ENCODE measurements around the gene EXOC4. TPM values are rescaled to one million over a fixed set of nuclear protein-coding genes. Genes with fewer than 3 reads are reported as not detected.
"Not testable (repeated sequence)": the region's sequence is repeated elsewhere in the genome, so short reads cannot be mapped to it uniquely, and the experiment has no call there.

The EXOC4 gene
- total RNA-seq, 4 donors from 2014 or later = 30.7 to 62.4 (median 40.4) TPM

DNA sequence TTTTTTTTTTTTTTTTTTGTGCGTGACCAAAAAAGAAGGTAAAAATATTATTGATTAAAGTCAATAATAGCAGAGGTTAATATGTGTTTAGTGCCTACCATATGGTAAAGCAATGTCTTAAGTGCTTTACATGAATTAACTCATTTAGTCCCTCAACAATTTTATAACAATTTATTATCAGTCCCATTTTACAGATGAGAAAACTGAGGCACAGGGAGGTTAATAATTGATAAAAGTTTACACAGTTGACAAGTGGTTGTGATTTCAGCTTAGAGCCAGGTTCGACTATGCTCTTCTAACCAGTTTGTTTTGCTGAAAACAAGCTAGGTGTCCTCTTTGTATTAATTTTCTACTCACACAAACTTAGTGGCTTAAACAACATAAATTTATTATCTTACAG is 67.0 kb downstream of the EXOC4 start:
- WGBS, 2 donors = 85 to 95% methylated on average over 2 of the region's 2 CpGs

DNA sequence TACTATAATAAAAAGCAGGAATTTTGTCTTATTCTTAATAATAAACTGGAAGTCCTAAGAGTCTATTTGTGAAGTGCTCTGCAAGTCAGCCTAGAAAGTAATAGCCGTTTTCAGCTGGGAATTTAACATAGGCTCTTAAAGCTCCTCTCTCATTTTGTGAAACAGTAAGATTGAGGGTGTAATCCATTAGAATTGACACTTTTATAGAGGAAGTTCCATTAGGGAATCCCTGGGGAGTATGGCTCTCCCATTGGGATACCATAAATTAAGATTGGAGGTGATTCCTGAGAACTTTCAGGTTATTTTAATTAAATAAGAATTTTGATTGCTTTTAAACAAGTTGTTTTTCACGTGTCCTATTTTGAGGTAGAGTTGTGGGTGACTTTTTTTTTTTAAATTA is 68.0 kb downstream of the EXOC4 start:
- intact Hi-C loops (cut with DNase I) = no loop called here

More for the DNA sequence above, 67.0 kb downstream of the EXOC4 start:
- Histone ChIP-seq H3K4me3 (no peak overlapping the region), H3K9me3 (peaks cover 0 to 4% (median 3%) of the 10 kb centered on the region in 3 donors), H3K27ac (no peak overlapping the region), H3K4me1 (no peaks in the 10 kb centered on the region), H3K36me3 (peaks cover 0 to 66% (median 0%) of the 10 kb centered on the region in 3 donors), H3K27me3 (no peaks in the 10 kb centered on the region)
- TF ChIP-seq POLR2A (IDR thresholded peaks at IDR 0.05) = no peak
- TF ChIP-seq, protein P1, sequence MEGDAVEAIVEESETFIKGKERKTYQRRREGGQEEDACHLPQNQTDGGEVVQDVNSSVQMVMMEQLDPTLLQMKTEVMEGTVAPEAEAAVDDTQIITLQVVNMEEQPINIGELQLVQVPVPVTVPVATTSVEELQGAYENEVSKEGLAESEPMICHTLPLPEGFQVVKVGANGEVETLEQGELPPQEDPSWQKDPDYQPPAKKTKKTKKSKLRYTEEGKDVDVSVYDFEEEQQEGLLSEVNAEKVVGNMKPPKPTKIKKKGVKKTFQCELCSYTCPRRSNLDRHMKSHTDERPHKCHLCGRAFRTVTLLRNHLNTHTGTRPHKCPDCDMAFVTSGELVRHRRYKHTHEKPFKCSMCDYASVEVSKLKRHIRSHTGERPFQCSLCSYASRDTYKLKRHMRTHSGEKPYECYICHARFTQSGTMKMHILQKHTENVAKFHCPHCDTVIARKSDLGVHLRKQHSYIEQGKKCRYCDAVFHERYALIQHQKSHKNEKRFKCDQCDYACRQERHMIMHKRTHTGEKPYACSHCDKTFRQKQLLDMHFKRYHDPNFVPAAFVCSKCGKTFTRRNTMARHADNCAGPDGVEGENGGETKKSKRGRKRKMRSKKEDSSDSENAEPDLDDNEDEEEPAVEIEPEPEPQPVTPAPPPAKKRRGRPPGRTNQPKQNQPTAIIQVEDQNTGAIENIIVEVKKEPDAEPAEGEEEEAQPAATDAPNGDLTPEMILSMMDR (IDR thresholded peaks at IDR 0.05) = no peak
- intact Hi-C loops (cut with DNase I) = no loop called here
- no peak for DNase-seq

DNA sequence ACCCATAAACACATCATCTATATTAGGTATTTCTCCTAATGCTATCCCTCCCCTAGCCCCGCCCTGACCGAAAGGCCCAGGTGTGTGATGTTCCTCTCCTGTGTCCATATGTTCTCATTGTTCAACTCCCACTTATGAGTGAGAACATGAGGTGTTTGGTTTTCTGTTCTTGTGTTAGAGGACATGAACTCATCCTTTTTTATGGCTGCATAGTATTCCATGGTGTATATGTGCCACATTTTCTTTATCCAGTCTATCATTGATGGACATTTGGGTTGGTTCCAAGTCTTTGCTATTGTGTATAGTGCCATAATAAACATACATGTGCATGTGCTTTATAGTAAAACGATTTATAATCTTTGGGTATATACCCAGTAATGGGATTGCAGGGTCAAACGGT is 68.5 kb downstream of the EXOC4 start:
- 94 to 100% methylated on average over 4 of the region's 4 CpGs for WGBS, 2 donors
- DNase-seq; H3K4me1 ChIP-seq; H3K27me3 ChIP-seq; H3K9me3 ChIP-seq; H3K4me3 ChIP-seq; H3K27ac ChIP-seq; intact Hi-C loops (cut with DNase I): not testable (repeated sequence)
- H3K36me3 ChIP-seq = peaks cover 0 to 79% (median 0%) of the 10 kb centered on the region in 3 donors

More for the DNA sequence above, 68.0 kb downstream of the EXOC4 start:
- WGBS, 2 donors = 92 to 93% methylated on average over 2 of the region's 2 CpGs
- H3K27ac ChIP-seq = no peak overlapping the region
- TF ChIP-seq, protein P1 (IDR thresholded peaks at IDR 0.05) = no peak
- TF ChIP-seq POLR2A (IDR thresholded peaks at IDR 0.05) = no peak
- H3K27me3 ChIP-seq = no peaks in the 10 kb centered on the region
- H3K9me3 ChIP-seq = peaks cover 0 to 4% (median 3%) of the 10 kb centered on the region in 3 donors
- no peak overlapping the region for H3K4me3 ChIP-seq
- H3K36me3 ChIP-seq = peaks cover 0 to 74% (median 0%) of the 10 kb centered on the region in 3 donors
- no peak for DNase-seq
- H3K4me1 ChIP-seq = no peaks in the 10 kb centered on the region

DNA sequence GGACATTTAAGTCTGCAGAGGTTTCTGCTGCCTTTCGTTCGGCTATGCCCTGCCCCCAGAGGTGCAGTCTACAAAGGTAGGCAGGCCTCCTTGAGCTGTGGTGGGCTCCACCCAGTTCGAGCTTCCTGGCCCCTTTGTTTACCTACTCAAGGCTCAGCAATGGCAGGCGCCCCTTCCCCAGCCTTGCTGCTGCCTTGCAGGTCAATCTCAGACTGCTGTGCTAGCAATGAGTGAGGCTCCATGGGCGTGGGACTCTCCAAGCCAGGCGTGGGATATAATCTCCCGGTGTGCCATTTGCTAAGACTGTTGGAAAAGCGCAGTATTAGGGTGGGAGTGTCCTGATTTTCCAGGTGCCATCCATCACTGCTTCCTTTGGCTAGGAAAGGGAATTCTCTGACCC is 73.9 kb downstream of the EXOC4 start:
- DNase-seq; intact Hi-C loops (cut with DNase I); H3K4me3 ChIP-seq; H3K27ac ChIP-seq; H3K4me1 ChIP-seq; H3K27me3 ChIP-seq: not testable (repeated sequence)
- Histone ChIP-seq H3K36me3 (peaks cover 0 to 72% (median 0%) of the 10 kb centered on the region in 3 donors), H3K9me3 (peaks cover 0 to 13% (median 8%) of the 10 kb centered on the region in 3 donors)
- 96 to 100% methylated on average over 4 to 5 of the region's 8 CpGs for WGBS, 2 donors

DNA sequence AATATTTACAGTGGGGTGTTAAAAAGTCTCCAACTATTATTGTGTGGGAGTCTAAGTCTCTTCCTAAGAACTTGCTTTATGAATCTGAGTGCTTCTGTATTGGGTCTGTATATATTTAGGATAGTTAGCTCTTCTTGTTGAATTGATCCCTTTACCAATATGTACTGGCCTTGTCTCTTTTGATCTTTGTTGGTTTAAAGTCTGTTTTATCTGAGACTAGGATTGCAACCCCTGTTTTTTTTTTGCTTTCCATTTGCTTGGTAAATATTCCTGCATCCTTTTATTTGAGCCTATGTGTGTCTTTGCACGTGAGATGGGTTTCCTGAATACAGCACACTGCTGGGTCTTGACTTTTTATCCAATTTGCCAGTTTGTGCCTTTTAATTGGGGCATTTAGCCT is 75.1 kb downstream of the EXOC4 start:
- H3K4me3 ChIP-seq; H3K27ac ChIP-seq; H3K4me1 ChIP-seq; DNase-seq; H3K27me3 ChIP-seq; intact Hi-C loops (cut with DNase I); H3K9me3 ChIP-seq: not testable (repeated sequence)
- H3K36me3 ChIP-seq = peaks cover 0 to 64% (median 0%) of the 10 kb centered on the region in 3 donors
- WGBS, 2 donors = 88 to 94% methylated on average over 1 of the region's 1 CpG

DNA sequence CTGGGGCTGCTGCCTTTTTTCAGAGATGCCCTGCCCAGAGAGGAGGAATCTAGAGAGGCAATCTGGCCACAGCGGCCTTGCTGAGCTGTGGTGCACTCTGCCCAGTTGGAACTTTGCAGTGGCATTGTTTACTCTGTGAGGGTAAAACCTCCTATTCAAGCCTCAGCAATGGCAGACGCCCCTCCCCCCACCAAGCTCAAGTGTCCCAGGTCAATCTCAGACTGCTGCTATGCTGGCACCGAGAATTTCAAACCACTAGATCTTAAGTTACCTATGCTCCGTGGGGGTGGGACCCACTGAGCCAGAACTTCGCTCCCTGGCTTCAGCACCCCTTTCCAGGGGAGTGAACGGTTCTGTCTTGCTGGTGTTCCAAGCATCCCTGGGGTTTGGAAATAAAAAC is 77.2 kb downstream of the EXOC4 start:
- no peak for DNase-seq
- no peak overlapping the region for H3K27ac ChIP-seq
- no peak overlapping the region for H3K4me3 ChIP-seq
- no peaks in the 10 kb centered on the region for H3K4me1 ChIP-seq
- no peak for TF ChIP-seq POLR2A (IDR thresholded peaks at IDR 0.05)
- TF ChIP-seq, protein P1 (IDR thresholded peaks at IDR 0.05) = no peak
- H3K9me3 ChIP-seq = peaks cover 0 to 9% (median 8%) of the 10 kb centered on the region in 3 donors
- 83 to 100% methylated on average over 2 to 4 of the region's 6 CpGs for WGBS, 2 donors
- H3K36me3 ChIP-seq = peaks cover 0 to 61% (median 0%) of the 10 kb centered on the region in 3 donors
- H3K27me3 ChIP-seq = no peaks in the 10 kb centered on the region
- intact Hi-C loops (cut with DNase I) = no loop called here

DNA sequence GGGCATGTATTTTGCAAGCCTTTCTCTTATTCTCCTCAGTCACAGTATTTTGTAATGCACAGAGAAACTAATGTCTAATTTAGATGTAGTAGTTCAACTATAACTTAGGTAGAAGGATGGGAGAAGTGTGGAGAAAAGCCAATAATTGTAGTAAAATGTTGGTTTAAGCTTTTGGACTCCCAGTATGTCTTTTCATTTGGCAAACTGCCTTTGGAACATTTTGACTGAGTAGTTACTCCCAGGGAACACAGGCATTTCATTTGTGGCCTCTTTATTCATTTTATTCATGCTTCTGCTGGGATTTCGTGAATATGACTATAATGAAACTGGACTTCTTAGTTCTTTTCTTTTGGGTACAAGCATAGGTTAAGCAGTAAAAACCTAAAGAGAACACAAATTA is 79.0 kb downstream of the EXOC4 start:
- H3K4me1 ChIP-seq = no peaks in the 10 kb centered on the region
- 95 to 96% methylated on average over 1 of the region's 1 CpG for WGBS, 2 donors
- no peak for DNase-seq
- H3K9me3 ChIP-seq = peaks cover 0 to 2% (median under 1%) of the 10 kb centered on the region in 3 donors
- no peaks in the 10 kb centered on the region for H3K27me3 ChIP-seq
- H3K36me3 ChIP-seq = peaks cover 0 to 52% (median 0%) of the 10 kb centered on the region in 3 donors
- no peak overlapping the region for H3K27ac ChIP-seq
- intact Hi-C loops (cut with DNase I) = no loop called here
- TF ChIP-seq, protein P1 (IDR thresholded peaks at IDR 0.05) = no peak
- TF ChIP-seq POLR2A (IDR thresholded peaks at IDR 0.05) = no peak
- no peak overlapping the region for H3K4me3 ChIP-seq
